Middle frontal gyrus (tissue), 1 donor: ENCODE data around the gene SHC3.
"Not testable (repeated sequence)": the region's sequence is repeated elsewhere in the genome, so short reads cannot be mapped to it uniquely, and the experiment has no call there.

Experiments
- DNase-seq: peaks from one replicate; pipeline ENCODE4 v3.0.0-alpha.2; 2015; ENCODE audit warnings: low spot score; ENCODE audit errors: extremely low spot score

The SHC3 gene

GRCh38 chr9:89177944-89178829 lies at the start of gene SHC3:
Gene SHC3, minus strand, starts transcription at chr9:89178818. Its CDS starts 358 bp downstream, at chr9:89178460.
- DNase-seq = no peak

GRCh38 chr9:89225991-89226471 lies 47.4 kb upstream of the SHC3 start:
- DNase-seq = no peak

- DNase-seq = no peak
Measured at GRCh38 chr9:89225587-89225986, 47.0 kb upstream of the SHC3 start.

DNA sequence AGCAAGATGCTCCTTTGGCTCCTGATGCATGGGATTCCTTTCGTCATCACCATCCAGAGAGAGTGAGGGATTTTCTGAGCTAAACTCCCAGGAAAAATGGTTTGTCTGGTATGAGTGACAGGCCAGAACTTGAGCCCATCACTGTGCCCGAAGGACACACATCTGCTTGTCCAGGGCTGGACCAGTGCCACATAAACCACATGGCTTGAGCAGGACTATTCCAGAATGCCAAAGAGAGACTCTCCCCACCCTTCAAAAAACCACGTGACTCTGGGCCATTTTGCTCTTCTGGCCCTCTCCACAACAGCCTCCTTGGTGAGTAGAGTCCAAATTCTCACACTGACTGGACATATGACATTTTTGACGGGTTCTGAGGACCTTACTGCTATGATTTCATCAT lies 46.4 kb upstream of the SHC3 start:
- no peak for DNase-seq

DNA sequence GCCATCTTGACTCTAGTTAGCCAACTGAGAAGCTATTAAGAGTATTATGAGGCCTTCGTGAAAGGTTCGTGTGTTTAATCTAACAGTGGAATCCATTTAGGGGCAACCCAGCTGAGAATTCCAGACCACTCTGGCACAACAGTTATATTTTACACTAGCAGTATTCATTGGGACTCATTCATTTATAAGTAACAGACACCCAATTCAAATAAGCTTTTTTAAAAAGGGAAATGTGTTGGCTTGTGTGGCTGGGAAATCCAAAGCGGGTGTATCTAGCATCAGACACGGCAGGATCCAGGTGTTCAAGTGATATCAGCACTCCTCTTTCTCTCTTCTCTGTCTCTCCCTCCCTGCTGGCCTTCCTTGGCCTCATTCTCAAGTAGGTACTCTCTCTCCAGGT lies 46.0 kb upstream of the SHC3 start:
- no peak for DNase-seq

GRCh38 chr9:89223396-89223977 lies 44.9 kb upstream of the SHC3 start:
- DNase-seq = no peak

GRCh38 chr9:89219637-89220036 lies 41.0 kb upstream of the SHC3 start:
- DNase-seq = no peak

DNA sequence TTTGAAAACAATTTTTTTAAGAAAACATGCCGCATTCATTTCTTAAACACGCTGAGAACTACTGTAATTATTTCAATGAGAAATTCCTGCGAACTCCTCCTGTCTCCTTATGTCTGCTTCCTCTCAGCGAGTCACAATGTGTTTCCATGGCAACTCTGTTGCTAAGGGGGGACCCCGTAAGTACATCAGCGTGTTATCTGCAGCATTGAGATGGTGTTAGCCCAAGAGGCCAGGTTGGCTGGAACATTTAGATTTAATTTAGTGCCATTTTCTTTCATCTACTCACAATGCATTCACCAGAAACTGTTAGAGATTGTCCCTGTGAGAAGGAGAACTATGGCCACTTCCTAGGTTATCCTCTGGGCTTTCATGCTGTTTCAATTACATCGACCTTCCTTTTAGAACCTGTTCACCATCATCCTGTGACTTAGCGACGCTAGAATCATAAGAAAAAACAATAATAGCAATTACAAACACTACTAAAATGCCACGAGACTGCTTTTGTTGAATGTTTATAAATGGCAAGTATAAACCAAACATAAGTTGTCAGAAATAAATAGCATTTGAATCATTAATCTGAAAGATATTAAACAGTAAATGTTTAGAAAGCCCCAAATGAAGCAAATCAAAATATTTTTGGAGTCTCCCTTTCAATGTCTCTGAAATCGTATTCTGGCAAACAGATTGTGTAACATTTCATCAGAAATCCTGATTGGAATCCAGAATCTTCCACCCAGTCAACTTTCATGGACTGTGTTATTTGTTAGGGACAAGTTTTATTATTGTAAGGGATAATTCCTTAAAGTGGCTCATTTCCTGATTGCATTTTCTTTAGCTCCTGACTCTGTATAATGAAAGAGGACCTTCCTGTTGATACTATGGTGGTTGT lies 39.7 kb upstream of the SHC3 start:
- DNase-seq = peak; percentile 37

- DNase-seq = no peak
Measured at GRCh38 chr9:89215342-89215741, 36.7 kb upstream of the SHC3 start.

DNA sequence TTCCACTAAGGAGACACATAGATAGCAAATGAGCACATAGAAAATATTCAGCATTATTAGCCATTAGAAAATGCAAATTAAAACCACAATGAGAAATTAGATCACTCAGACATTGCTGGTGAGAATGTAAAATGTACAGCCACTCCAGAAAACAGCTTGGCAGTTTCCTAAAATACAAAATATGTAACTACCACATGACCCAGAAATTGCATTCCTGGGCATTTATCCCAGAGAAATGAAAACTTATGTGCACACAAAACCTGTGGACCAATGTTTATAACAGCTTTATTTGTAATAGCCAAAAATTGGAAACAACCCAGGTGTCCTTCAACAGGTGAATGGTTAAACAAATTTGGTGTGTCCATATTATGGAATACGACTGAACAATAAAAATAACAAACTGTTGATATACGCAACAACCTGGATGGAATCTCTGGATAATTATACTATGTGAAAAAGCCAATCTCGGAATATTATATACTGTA lies 34.8 kb upstream of the SHC3 start:
- DNase-seq = no peak

DNA sequence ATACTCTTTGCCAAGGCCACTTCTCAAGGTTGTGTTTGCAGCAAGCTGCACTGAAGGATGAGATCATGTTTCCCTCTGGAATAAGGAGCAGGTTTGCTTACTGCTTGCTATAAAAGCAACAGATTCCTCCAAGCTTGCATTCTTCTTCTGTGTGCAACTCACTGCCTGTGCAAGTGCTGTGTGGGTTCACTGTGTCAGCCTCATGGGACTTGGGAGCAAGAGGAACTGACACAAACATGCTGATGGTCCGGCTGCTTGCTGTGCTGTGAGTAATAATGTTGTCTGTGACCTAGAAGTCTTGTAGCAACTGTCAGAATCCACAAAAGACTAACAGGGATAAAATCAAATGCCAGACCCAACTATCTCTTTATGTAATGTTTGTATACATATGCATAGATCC lies 33.6 kb upstream of the SHC3 start:
- DNase-seq = no peak

GRCh38 chr9:89209311-89209710 lies 30.7 kb upstream of the SHC3 start:
- DNase-seq = not testable (repeated sequence)

GRCh38 chr9:89207026-89207425 lies 28.4 kb upstream of the SHC3 start:
- DNase-seq = no peak

- DNase-seq = no peak
Measured at GRCh38 chr9:89204801-89205200, 26.2 kb upstream of the SHC3 start.

DNA sequence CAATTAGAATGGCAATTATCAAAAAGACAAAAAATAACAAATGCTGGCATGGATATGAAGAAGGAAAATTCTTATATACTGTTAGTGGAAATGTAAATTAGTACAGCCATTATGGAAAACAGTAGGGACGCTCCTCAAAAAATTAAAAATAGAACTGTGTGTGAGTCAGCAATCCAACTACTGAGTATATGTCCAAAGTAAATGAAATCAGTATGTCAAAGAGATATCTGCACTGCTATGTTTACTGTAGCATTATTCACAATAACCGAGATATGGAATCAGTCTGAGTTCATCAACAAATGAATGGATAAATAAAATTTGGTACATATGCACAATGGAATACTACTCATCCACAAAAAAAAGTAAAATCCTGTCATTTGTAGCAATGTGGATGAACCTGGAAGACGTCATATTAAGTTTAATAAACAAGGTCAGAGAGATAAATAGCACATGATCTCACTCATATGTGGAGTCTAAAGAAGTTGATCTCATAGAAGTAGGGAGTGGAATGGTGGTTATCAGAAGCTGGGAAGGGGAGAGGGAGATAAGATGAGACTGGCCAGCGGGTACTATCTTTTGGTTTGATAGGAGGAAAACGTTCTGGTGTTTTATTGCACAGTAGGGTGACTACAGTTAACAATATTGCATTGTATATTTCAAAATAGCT lies 16.6 kb upstream of the SHC3 start:
- no peak for DNase-seq

DNA sequence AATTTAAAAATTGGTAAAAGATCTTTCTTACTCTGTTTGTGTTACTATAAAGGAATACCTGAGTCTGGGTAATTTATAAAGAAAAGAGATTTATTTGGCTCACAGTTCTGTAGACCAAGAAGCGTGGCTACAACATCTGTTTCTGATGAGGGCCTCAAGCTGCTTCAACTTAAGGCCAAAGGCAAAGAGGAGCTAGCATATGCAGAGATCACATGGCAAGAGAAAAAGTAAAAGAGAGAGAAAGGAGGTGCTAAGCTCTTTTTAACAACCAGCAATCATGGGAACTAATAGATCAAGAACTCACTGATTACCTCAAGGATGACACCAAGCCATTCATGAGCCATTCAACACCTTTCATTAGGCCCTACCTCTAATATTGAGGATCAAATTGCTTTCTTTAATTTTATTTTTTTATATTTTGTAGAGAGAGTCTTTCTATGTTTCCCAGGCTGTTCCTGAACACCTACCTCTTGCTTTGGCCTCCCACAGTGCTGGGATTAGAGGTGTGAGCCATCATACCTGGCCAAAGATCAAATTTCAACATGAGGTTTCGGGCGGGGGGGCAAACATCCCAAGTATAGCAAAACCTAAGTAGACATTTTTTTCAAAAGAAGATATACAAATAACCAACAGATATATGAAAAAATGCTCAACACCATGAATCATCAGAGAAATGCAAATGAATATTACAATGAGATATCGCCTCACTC lies 16.0 kb upstream of the SHC3 start:
- DNase-seq = no peak

DNA sequence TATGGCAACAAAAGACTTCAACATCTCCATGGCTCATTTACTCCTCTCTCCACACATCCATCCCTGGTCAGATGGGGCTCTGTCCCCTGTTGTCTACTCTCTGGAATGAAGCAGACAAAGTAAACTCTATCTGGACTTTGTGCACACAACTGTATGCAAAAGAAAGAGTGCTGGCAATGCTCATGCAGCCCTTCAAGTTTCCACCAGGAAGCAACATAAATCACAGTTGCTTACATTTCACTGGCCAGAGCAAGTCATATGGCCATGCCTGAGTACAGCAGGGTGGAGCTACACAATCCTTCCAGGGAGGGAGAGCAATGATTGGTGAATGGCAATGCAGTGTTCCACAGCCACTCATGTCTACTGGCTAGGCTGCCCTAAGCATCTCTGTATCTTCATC lies 12.4 kb upstream of the SHC3 start:
- DNase-seq = no peak

GRCh38 chr9:89189215-89189614 lies 10.6 kb upstream of the SHC3 start:
- DNase-seq = no peak

DNA sequence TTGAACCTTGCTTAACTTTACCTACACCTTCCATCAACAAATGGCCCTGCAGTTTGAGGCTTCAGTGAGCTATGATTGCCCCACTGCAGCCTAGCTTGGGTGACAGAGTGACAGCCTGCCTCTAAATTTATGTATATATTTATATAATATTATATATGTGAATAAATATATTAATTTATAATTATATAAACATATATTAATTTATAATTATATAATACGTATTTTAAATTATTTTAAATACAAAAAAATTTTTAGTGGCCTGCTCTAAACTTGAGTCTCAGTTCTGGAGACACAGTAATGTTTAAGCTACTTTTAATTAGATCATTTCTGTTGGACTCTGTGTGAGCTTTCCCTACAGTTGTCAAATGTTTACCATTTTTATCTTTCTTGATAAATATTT lies 9.3 kb upstream of the SHC3 start:
- no peak for DNase-seq

DNA sequence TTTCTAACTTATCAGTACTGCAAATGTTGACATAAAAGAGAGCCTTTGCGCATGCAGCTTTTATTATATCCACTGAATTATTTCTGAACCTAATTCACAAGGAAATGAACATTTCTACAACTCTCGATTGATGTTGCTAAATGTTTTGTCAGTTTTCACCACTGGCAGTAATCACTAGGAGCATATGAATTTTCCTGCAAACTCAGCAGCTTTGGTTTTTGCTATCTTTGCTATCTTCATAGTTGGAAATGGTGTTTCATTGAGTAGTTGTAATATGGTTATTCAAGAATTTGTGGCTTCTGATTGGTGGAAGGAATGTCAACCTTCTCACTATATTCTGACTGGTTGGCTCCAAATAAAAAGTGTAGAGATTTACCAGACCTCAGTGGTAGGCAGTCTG lies 8.9 kb upstream of the SHC3 start:
- no peak for DNase-seq
